Testis (tissue), 3 donors: ENCODE measurements around the gene UBASH3A. TPM values are rescaled to one million over a fixed set of nuclear protein-coding genes. Genes with fewer than 3 reads are reported as not detected.

Experiments
- DNase-seq: peaks from one replicate; pipeline ENCODE4 v3.0.0-alpha.2; 2019
- H3K27ac ChIP-seq, 2 donors: fragments of 200-600 bp; sonication (generic); one replicate each; pipeline ENCODE4 v1.5.1; 2019
- H3K27me3 ChIP-seq: fragments of 200-600 bp; sonication (generic); one replicate; pipeline ENCODE4 v1.5.1; 2019
- H3K36me3 ChIP-seq: fragments of 200-600 bp; sonication (generic); one replicate; pipeline ENCODE4 v1.5.1; 2017; ENCODE audit warnings: low read depth; ENCODE audit errors: missing control alignments
- H3K4me1 ChIP-seq: fragments of 200-600 bp; sonication (generic); one replicate; pipeline ENCODE4 v1.5.1; 2019
- H3K4me3 ChIP-seq, 2 donors: fragments of 200-600 bp; sonication (generic); one replicate each; pipeline ENCODE4 v1.5.1; 2017 to 2019
- H3K9me3 ChIP-seq: fragments of 200-600 bp; sonication (generic); one replicate; pipeline ENCODE4 v1.5.1; 2017
- CTCF ChIP-seq, 3 experiments: fragments of 450-650 bp in 2 of 3; fragments of 200-600 bp in 1 of 3; sonication (generic) in 1 of 3; IDR thresholded peaks; one replicate each; pipeline ENCODE4 v1.5.1; 2016 to 2019; ENCODE audit warnings: antibody characterized with exemption in 3 of 3, mild to moderate bottlenecking in 2 of 3, moderate library complexity in 1 of 3
- POLR2A ChIP-seq: fragments of 450-650 bp; IDR thresholded peaks from one replicate; pipeline ENCODE4 v1.6.1; 2017; ENCODE audit warnings: antibody characterized with exemption, mild to moderate bottlenecking, moderate library complexity
- WGBS, 2 donors: methylation state at CpG; one replicate each; pipeline ENCODE4 v1.1.5; 2018; 5-methylcytosine and 5-hydroxymethylcytosine counted together
- intact Hi-C: fragments of 100-400 bp; cut with DNase I; formaldehyde crosslinking; loops from one replicate; pipeline ENCODE4 v1.15.1; 2023; ENCODE audit warnings: low total_unique reads
- polyA plus RNA-seq: library from polyadenylated mRNA; stranded (reverse); fragments of 350-450 nt; fragmentation: Illumina TruSeq; extraction: RNeasy Lipid Tissue Mini Kit (QIAGEN cat#74804); gene quantifications from one replicate; pipeline ENCODE4 v1.2.3, GENCODE V29; 2014; ENCODE audit warnings: low read depth, low replicate concordance; ENCODE audit not compliant: insufficient read depth
- total RNA-seq, 2 donors: library from RNA; depleted of rRNA; stranded (reverse); fragments of >200 nt; gene quantifications; one replicate each; pipeline ENCODE4 v1.2.3, GENCODE V29; 2016

Gene UBASH3A
- total and polyA plus RNA-seq, 3 donors from 2014 or later: 0.39 to 1.4 (median 0.40) TPM

GRCh38 chr21:42489006-42489563, 85.4 kb downstream of the UBASH3A start:
- Histone ChIP-seq H3K9me3 (no peaks in the 10 kb centered on the region), H3K4me1 (no peaks in the 10 kb centered on the region), H3K36me3 (no peaks in the 10 kb centered on the region), H3K4me3 (no peak overlapping the region), H3K27ac (no peak overlapping the region), H3K27me3 (no peaks in the 10 kb centered on the region)
- 36 to 66% methylated on average over 2 of the region's 2 CpGs for WGBS, 2 donors
- intact Hi-C loops: no loop called here
- TF ChIP-seq POLR2A: no peak
- no peak for TF ChIP-seq CTCF (IDR thresholded peaks at IDR 0.05)
- no peak for DNase-seq

GRCh38 chr21:42489991-42490390, 86.3 kb downstream of the UBASH3A start:
- H3K4me1 ChIP-seq: no peaks in the 10 kb centered on the region
- intact Hi-C loops: no loop called here
- 91 to 93% methylated on average over 4 of the region's 4 CpGs for WGBS, 2 donors

GRCh38 chr21:42490720-42491119, 87.0 kb downstream of the UBASH3A start:
- intact Hi-C loops: no loop called here
- no peaks in the 10 kb centered on the region for H3K36me3 ChIP-seq
- peak; percentile 2 for DNase-seq

More at GRCh38 chr21:42489991-42490390, 86.3 kb downstream of the UBASH3A start:
- Histone ChIP-seq H3K4me3 (no peak overlapping the region), H3K27me3 (no peaks in the 10 kb centered on the region), H3K36me3 (no peaks in the 10 kb centered on the region), H3K9me3 (no peaks in the 10 kb centered on the region), H3K27ac (no peak overlapping the region)
- DNase-seq: peak; percentile 11
- TF ChIP-seq CTCF (IDR thresholded peaks at IDR 0.05) (no peak), POLR2A (no peak)

GRCh38 chr21:42491328-42491727, 87.6 kb downstream of the UBASH3A start:
- Histone ChIP-seq H3K9me3 (no peaks in the 10 kb centered on the region), H3K36me3 (no peaks in the 10 kb centered on the region), H3K27me3 (no peaks in the 10 kb centered on the region), H3K4me3 (no peak overlapping the region), H3K4me1 (no peaks in the 10 kb centered on the region), H3K27ac (no peak overlapping the region)
- DNase-seq: no peak
- WGBS, 2 donors: 71 to 79% methylated on average over 1 of the region's 1 CpG
- TF ChIP-seq CTCF (IDR thresholded peaks at IDR 0.05): no peak
- intact Hi-C loops: no loop called here

More at GRCh38 chr21:42490720-42491119, 87.0 kb downstream of the UBASH3A start:
- no peaks in the 10 kb centered on the region for H3K9me3 ChIP-seq
- H3K4me3 ChIP-seq: no peak overlapping the region
- no peaks in the 10 kb centered on the region for H3K27me3 ChIP-seq
- no peaks in the 10 kb centered on the region for H3K4me1 ChIP-seq
- H3K27ac ChIP-seq: no peak overlapping the region
- TF ChIP-seq POLR2A (no peak), CTCF (IDR thresholded peaks at IDR 0.05) (no peak)

- intact Hi-C loops: no loop called here
- H3K27me3 ChIP-seq: no peaks in the 10 kb centered on the region
- no peaks in the 10 kb centered on the region for H3K4me1 ChIP-seq
Measured at GRCh38 chr21:42492201-42492600, 88.5 kb downstream of the UBASH3A start.

More at GRCh38 chr21:42492201-42492600, 88.5 kb downstream of the UBASH3A start:
- Histone ChIP-seq H3K9me3 (no peaks in the 10 kb centered on the region), H3K36me3 (no peaks in the 10 kb centered on the region), H3K4me3 (no peak overlapping the region), H3K27ac (no peak overlapping the region)
- TF ChIP-seq POLR2A (no peak), CTCF (IDR thresholded peaks at IDR 0.05) (no peak)
- DNase-seq: peak; percentile 9
- WGBS, 2 donors: 87 to 89% methylated on average over 8 of the region's 8 CpGs
